Measurements from ENCODE around the gene KIAA1191.

KIAA1191 gene

DNA sequence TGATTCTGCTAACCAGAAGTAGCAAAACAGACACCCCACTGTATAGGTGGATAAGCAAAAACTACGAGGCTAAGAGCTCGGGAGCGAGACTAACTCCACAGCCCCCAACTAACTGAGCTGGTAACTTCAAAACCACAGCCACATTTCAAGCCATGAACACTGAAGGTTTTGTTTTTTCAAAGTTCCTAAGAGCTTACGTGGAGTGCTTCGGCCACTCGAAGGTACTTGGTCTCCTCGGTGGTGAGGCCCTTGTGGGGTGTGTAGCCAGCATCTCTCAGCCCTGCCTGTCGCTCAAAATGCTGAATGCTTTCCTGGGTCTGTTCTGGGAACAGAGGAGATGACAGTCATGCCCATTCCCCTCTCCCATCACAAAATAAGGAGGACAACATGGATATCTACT lies 11.1 kb downstream of the KIAA1191 start:
- Histone ChIP-seq H3K27me3 (ENCODE audit: insufficient read depth, poor library complexity, severe bottlenecking) (no peaks in the 10 kb centered on the region), H3K4me3 (replicated peaks; ENCODE audit: insufficient read depth, low read length) (no peak overlapping the region), H3K27ac (replicated peaks) (no peak overlapping the region)
- DNase-seq (ENCODE audit: low read depth in 1 of 2, low spot score in 1 of 2), result no peak
- TF ChIP-seq SPI1 (IDR thresholded peaks at IDR 0.05; ENCODE audit: borderline replicate concordance, low read depth) (no peak), GABPA (IDR thresholded peaks at IDR 0.05; ENCODE audit: low read depth) (no peak), POLR2AphosphoS5 (IDR thresholded peaks at IDR 0.05; ENCODE audit: low read depth) (no peak)
- TF ChIP-seq, protein P1, sequence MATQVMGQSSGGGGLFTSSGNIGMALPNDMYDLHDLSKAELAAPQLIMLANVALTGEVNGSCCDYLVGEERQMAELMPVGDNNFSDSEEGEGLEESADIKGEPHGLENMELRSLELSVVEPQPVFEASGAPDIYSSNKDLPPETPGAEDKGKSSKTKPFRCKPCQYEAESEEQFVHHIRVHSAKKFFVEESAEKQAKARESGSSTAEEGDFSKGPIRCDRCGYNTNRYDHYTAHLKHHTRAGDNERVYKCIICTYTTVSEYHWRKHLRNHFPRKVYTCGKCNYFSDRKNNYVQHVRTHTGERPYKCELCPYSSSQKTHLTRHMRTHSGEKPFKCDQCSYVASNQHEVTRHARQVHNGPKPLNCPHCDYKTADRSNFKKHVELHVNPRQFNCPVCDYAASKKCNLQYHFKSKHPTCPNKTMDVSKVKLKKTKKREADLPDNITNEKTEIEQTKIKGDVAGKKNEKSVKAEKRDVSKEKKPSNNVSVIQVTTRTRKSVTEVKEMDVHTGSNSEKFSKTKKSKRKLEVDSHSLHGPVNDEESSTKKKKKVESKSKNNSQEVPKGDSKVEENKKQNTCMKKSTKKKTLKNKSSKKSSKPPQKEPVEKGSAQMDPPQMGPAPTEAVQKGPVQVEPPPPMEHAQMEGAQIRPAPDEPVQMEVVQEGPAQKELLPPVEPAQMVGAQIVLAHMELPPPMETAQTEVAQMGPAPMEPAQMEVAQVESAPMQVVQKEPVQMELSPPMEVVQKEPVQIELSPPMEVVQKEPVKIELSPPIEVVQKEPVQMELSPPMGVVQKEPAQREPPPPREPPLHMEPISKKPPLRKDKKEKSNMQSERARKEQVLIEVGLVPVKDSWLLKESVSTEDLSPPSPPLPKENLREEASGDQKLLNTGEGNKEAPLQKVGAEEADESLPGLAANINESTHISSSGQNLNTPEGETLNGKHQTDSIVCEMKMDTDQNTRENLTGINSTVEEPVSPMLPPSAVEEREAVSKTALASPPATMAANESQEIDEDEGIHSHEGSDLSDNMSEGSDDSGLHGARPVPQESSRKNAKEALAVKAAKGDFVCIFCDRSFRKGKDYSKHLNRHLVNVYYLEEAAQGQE (IDR thresholded peaks at IDR 0.05; ENCODE audit: insufficient replicate concordance, low read depth), result no peak
- TF ChIP-seq, protein P2, sequence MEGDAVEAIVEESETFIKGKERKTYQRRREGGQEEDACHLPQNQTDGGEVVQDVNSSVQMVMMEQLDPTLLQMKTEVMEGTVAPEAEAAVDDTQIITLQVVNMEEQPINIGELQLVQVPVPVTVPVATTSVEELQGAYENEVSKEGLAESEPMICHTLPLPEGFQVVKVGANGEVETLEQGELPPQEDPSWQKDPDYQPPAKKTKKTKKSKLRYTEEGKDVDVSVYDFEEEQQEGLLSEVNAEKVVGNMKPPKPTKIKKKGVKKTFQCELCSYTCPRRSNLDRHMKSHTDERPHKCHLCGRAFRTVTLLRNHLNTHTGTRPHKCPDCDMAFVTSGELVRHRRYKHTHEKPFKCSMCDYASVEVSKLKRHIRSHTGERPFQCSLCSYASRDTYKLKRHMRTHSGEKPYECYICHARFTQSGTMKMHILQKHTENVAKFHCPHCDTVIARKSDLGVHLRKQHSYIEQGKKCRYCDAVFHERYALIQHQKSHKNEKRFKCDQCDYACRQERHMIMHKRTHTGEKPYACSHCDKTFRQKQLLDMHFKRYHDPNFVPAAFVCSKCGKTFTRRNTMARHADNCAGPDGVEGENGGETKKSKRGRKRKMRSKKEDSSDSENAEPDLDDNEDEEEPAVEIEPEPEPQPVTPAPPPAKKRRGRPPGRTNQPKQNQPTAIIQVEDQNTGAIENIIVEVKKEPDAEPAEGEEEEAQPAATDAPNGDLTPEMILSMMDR (IDR thresholded peaks at IDR 0.05; ENCODE audit: insufficient read depth, low read length), result no peak

DNA sequence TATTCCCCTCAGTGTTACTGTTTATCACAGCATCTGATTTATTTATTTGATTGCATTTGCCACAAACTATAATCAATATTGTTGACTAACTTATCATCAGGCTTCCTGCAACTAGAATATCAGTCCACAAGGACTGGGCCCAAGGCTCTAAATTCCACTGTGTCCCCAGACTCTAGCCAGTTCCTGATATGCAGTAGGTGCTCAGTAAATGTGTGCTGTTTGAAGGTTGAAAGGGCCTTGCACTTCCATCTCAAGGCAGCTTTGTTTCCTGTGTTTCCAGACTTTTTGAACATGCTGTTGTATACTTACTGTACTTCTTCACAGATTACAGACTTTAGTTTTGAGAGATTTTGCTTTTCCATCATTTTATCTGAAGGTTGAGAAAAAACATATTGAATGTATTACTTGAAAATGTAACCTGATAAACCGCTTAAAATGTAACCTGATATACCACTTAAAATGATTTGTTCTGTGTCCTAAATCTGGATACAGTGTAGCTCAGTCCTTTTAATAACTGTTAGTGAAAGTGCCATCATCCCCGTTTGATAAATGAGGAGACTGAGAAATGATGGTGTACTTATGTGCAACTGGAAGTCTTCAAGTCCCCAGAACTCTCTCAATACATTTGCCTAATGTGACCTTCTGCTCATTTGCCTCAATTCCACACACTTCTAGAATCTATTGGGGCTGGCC lies 18.7 kb downstream of the KIAA1191 start:
- no peak for DNase-seq (ENCODE audit: low read depth in 1 of 2, low spot score in 1 of 2)
- no peaks in the 10 kb centered on the region for H3K27me3 ChIP-seq (ENCODE audit: insufficient read depth, poor library complexity, severe bottlenecking)
- H3K27ac ChIP-seq (replicated peaks), result no peak overlapping the region
- TF ChIP-seq GABPA (IDR thresholded peaks at IDR 0.05; ENCODE audit: low read depth) (no peak), POLR2AphosphoS5 (IDR thresholded peaks at IDR 0.05; ENCODE audit: low read depth) (no peak), SPI1 (IDR thresholded peaks at IDR 0.05; ENCODE audit: borderline replicate concordance, low read depth) (no peak)
- TF ChIP-seq, protein P2 (IDR thresholded peaks at IDR 0.05; ENCODE audit: insufficient read depth, low read length), result no peak
- TF ChIP-seq, protein P1 (IDR thresholded peaks at IDR 0.05; ENCODE audit: insufficient replicate concordance, low read depth), result no peak
- H3K4me3 ChIP-seq (replicated peaks; ENCODE audit: insufficient read depth, low read length), result no peak overlapping the region

DNA sequence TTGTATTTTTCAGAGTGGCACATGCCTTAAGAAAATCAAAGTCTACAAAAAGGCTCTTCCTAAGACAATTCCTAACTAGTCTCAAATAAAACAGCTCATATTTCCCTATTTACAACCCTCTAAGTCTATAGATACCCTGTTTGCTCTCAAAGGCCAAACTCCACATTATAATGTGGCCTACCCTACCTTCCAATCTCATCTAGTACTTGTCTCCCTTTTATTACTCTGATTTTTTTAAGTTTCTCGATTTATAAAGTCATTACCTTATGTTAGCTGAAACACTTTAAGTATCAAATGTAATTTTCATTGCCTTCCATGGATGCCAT lies 19.4 kb downstream of the KIAA1191 start:
- no peak for DNase-seq (ENCODE audit: low read depth in 1 of 2, low spot score in 1 of 2)

More for the DNA sequence above, 19.4 kb downstream of the KIAA1191 start:
- Histone ChIP-seq H3K27ac (replicated peaks) (no peak overlapping the region), H3K27me3 (ENCODE audit: insufficient read depth, poor library complexity, severe bottlenecking) (no peaks in the 10 kb centered on the region), H3K4me3 (replicated peaks; ENCODE audit: insufficient read depth, low read length) (no peak overlapping the region)
- TF ChIP-seq POLR2AphosphoS5 (IDR thresholded peaks at IDR 0.05; ENCODE audit: low read depth) (no peak), GABPA (IDR thresholded peaks at IDR 0.05; ENCODE audit: low read depth) (no peak), SPI1 (IDR thresholded peaks at IDR 0.05; ENCODE audit: borderline replicate concordance, low read depth) (no peak)
- TF ChIP-seq, protein P1 (IDR thresholded peaks at IDR 0.05; ENCODE audit: insufficient replicate concordance, low read depth), result no peak
- TF ChIP-seq, protein P2 (IDR thresholded peaks at IDR 0.05; ENCODE audit: insufficient read depth, low read length), result no peak
